Stimulated activated CD8-positive, alpha-beta memory T cell treated with anti-CD3 and anti-CD28 coated beads, Interleukin-7, amount 100 ng/mL, for 24 hours (primary cell): Measurements from ENCODE around the gene SPSB1.
"Not testable (repeated sequence)": the region's sequence is repeated elsewhere in the genome, so short reads cannot be mapped to it uniquely, and the experiment has no call there.

Source experiments
- DNase-seq: peaks from one replicate; pipeline ENCODE4 v3.0.0-alpha.2; 2020; ENCODE audit warnings: low read depth

Gene SPSB1

DNA sequence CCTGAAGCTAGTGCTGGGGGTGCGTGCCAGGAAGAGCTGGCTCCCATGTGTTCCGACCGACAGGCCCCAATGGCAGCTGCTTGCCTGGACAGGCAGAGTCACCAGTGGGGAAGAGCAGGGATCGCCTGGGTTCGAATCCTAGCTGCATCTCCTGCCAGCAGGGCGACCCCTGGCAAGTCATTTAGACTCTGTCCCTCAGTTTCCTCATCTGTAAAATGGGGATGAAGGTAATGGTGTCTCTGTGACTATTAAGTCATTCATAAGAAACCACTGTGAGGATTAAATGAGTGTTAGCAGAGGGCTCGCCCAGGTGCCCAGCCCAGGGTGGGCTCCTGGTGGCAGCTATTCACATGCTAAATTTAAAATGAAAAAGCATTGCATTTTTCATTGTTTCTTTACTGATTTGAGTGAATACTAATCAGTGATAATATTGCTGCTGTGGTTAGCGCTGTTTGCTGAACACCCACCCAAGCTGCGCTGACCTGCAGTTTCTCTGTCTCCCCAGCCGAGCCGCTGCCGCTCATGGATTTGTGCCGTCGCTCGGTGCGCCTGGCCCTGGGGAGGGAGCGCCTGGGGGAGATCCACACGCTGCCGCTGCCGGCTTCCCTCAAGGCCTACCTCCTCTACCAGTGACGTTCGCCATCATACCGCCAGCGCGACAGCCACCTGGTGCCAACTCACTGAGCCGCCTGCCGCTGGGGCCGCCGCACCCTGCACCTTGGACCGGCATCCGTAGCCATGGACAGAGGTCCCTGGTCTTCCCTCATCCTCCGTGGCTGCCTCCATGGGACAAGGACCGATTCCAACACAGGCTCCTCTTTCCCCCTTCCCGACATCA, 74.5 kb downstream of the SPSB1 start:
- DNase-seq = no peak

DNA sequence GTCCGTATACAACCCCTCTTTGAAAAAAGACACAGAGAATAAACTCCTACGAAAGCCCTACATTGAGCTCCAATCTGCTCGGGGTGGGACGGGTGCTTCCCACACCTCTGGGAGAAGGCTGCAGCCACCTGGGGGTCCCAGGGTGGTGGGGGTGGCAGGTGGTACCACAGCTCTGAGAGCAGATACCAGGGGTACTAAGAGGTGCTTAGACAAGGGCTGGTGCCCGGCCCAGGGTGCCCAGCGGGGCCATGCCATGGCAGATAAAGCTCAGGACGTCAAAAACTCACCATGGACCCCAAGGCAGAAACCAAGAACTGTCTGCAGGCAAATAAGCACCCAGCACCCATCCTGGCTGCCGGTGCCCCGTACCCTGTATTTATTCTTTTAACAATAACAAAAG, 75.1 kb downstream of the SPSB1 start:
- DNase-seq = no peak

DNA sequence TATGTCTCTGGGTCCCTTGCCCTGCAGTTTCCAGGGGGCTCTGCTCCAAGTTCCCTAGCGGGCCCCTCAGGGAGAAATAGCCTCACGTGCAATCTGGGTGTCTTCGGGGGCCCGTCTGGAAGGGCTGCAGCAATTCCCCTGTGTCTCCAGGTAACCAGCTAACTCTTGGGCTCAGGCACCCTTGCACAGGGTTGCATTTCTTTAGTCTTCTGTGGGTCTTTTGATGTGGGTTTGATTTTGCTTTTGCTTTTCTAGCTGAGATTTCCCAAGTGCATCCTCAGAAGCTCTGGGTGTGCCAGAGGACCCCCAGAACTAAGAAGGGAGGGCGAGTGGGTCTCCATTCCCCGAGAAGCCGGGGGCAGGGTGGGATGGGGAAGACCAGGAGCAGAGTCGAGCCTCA, 75.7 kb downstream of the SPSB1 start:
- no peak for DNase-seq

DNA sequence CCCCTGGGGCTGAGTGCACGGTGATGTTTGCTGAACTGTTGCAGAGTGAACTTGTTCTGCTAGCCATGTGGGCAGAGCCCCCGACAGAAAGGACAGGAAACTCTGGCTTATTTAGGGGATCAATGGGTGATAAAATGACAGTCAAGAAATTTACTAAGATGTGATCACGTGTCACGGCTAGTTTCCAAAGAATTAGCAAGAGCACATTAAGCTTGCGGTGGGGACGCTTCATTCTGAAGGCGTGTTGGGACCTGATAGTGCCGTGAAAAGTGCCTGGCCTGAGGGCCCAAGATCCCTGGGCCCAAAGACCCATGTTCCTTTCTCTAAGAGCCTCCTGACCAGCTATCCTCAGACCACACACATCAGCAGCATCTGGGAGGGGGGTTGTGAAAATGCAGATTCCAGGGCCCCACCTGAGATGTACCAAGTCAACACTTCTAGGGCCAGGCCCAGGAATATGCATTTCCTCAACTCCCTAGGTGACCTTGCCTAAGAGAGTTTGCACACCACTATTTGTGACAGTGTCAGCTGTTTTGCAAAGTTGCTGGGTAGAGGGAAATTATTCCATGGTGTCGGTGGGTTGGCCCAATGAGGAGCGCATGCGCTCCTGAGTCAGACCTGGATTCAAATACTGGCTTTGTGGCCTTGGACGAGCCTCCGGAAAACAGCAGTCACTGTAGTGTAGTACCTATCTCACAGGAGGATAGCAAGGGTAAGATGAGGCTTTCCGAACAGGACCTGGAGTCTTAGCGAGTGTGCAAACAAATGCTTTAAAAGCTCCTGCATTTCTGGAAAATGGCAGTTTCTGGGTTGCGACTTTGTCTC, 77.5 kb downstream of the SPSB1 start:
- no peak for DNase-seq

DNA sequence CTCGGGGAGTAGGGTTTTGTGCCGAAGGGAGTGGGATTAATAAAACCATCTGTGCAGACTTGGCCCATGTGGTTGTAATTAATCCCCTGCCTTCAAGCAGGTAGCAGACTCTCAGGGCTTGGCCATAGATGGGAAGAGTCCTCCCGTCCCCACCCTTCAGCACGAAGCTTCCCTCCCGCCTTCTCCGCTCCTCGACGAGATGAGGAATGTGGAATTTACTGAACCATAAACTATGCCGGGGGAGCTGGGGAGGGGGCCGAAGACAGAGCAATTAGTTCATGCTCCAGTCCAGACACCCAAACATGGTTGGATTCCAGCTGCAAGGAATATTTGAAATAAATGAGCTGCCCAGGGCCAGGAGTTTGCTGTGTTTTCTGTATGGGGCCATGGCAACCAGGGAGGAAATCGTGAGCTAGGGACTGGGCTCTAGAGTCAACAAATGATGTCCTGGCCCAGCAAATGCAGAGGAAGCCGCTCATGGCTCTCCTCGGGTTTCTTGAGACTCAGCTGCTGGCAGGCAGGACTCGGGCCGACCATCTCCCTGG, 78.8 kb downstream of the SPSB1 start:
- DNase-seq = no peak

DNA sequence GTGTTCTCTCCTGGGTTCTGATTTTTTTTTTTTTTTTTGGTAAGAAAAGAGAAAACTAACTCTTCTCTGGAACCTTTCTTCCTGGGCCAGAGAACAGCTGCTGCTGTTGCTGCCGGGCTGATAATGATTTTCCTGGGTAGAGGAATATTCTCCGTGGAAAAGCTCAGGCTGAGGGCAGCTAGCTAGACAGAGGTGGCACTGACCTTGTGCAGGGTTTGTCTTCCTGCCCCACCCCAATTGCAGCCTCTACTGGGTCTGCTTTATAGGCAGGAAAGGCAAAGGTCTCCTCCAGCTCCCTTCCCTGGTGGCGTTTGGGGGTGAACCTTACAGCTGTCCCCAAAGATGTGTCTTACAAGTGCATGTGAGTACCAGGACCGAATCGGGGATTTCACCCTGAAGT, 79.3 kb downstream of the SPSB1 start:
- no peak for DNase-seq

DNA sequence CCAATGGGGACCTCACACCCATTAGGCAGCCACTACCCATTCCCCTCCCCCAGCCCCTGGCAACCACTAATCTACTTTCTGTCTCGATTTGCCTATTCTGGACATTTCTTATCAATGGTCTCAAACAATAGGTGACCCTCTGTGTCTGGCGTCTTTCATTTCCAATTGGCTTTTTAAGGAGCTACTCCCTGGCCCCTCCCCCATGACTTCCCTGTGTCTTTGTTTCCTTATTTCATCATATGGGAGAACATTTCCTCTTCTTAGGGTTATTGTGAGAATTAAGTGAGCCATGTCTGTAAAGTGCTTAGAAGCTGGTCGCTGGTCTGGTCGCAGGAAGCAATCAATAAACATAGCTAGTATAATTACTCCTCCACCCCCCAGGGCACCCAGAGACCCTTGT, 80.9 kb downstream of the SPSB1 start:
- no peak for DNase-seq

DNA sequence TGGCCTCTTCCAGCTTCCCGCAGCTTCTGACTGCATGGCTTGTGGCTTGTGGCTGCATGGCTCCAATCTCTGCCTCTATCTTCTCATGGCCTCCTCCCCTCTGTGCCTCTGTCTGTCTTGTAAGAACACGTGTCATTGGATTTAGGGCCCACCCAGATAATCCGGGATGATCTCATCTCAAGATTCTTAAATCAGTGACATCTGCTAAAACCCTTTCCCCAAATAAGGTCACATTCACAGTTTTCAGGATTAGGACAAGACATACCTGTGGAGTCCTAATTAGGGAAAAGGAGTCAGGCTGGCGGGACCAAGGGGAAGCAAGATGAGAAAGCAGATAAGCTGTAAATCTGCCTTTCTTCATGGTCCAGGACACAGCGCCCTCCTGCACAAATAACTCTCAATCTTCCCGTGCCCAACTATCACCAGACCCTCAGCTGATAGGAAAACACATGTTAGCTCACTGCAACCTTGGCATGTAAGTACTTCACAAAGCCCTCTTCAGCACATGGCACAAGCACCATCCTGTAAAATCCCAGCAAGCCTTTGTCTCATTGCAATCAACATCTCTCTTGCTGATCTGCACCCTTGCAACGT, 82.2 kb downstream of the SPSB1 start:
- no peak for DNase-seq

DNA sequence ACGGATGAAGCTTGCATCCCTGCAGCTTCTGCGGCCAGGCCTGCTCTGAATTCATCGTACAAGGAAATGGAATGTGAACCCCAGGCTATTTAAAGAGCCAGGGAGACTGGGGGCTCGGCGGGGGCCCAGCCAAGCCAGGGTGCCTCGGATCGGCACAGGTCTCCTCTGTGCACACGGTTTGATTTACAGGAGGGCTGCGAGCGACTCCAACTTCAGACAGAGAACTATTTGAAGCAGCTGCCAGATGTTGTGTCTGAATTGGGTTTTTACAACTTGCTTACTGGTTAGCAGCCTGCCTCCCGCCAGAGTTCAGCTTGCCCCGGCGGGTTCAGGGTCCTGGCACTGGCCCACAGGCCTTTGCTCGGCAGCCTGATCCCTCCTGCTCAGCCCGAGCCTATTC, 83.2 kb downstream of the SPSB1 start:
- DNase-seq = no peak

DNA sequence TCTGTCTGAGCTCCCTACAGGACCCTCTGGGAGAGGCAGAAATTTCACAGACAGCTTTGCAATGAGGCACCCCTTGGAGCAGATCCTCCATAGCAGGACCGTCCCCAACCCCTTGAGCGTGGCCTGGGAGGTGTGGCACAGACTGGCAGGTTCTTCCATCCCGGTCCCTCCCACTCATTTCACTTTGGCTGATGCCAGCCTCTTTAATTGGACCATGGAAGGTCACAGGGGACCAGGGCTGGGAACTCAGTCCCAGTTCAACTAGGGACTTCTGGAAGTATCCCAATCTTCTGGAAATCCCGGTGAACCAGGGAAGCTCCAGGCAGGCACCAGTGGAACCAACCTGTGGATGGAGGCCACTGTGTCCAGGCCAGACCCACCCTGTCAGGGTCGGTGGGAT, 83.7 kb downstream of the SPSB1 start:
- DNase-seq = no peak

DNA sequence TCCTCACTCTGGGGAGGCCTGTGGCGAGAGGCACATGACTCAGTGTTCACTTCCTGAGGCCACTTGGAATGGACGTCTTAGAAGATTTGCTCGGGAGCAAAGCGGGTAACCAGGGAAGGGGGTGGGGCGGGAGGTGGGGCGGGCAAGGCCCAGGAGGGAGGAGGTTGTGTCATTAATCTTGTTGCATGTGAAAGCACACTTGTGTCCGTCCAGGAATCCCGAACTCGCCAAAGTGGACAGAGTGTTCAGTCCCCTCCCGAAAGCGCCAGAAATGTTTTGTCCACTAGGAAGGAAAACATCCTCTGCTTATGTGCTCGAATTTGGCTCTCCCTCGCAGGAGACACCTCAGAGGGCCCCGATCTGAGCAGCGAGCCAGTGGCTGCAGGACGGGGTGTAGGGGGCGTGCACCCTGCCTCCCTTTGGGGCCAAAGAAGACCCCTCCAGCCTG, 84.2 kb downstream of the SPSB1 start:
- DNase-seq = no peak

DNA sequence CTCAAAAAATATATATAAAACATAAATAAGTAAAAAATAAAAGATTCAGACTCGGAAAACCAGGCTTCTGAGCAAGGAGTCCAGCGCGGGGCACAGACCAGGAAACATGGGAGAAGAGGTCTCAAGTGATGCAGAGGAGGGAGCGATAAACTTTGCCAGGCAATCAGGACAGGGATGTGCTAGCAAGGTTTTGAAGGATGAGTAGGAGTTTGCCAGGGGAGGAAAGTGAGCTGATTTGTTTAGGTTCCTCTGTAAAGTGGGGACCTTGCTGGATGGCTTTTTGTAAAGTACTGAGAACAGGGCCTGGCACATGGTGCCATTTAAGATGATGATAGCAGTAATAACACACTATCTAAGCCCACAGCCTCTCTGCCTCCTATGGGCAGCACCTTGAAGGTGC, 86.1 kb downstream of the SPSB1 start:
- DNase-seq = no peak

DNA sequence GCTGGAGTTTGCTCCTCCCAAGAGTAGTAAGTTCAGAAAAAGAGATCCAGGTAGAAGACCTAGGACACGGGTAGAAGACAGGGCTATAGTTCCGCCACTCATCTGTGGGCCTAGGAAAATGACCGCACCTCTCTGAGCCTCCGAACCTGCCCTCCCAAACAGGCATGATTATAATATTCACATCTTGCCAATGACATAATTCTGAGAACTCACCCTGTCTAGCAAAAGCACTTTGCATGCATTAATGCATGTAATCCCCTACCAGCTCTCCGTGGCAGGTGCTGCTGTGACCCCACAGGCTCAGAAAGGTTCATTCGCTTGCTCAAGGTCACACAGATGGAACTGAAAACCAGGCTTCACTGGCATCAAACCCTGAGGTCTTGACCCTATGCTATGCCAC, 88.0 kb downstream of the SPSB1 start:
- DNase-seq = no peak

DNA sequence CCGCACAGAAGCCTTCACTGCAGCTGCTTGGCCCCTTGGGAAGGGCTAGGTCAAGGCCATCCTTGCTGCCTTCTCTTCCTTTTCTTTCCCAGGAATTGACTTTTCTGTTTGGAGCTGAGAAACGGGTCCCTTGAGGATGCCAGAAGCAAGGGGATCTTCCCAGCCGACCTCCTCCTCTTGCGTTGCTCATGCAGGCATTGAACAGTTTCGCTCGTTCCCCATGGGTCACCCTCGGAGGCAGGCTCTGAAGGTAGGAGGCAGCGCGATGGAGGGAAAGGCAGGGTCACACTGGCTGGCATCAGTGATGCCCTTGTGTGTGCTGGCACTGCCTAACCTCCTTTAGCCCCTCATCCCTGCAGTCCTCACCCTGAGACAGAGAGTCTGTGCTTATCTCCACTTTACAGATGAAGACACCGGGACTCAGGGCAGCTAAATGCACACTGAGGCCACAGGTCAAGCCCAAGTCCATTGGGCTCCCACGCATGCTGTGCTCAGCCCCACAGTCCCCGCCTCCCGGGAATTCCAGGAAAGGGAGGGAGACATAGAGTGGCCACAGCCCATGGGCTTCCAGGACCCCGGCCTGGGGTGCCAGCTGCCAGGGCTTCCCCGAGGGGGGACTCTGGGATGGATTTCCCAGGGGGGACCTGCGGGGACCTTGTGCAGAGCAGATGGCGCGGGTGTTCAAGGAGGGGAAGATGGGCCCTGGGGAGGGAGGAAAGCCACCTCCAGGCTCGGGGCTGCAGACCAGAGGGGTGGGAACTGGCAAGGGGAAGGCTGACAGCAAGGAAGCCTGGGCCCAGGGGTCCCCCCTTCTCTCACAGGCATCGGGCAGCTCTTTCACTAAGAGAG, 90.2 kb downstream of the SPSB1 start:
- no peak for DNase-seq

DNA sequence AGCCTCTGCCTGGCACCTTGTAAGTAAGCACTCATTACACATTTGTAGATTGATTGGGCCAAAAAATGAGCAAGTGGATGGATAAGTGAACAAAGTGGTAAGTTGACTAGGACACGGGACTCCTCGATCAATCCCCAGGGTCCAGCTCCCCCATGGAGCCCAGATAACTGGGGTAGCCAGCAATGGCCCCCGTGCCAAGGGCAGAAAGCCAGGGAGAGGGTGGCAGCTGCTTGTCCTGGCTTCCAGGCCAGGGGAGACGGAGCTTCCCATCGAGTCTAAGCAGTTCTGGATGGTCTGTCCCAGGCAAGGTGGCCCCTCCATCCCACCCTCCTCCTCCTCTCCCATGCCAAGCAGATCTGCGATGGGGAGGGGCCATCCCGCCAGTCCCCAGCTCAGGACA, 91.4 kb downstream of the SPSB1 start:
- DNase-seq = no peak

DNA sequence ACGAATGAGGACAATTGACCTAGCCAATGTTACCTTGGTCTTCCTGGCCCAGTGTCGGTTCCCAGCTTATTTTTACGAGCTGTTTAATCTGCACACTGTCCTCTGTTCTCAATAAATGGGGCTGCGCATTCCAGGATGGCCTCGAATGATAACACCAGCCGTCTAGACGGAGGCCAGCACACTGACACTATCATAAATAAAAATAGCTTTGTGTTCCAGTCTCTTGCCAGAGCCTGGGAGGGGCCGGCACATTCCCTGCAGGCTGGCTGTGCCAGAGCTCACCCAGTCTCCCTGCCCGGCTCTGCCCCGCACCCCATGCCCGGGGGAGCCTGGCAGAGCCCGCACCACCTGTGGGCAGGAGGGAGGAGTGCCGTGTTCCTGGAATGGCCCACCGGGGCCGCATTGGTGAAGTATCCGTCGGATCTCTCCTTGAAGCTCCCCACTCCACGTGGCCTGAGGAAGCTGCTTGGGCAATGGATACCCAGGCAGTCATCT, 92.1 kb downstream of the SPSB1 start:
- DNase-seq = no peak

DNA sequence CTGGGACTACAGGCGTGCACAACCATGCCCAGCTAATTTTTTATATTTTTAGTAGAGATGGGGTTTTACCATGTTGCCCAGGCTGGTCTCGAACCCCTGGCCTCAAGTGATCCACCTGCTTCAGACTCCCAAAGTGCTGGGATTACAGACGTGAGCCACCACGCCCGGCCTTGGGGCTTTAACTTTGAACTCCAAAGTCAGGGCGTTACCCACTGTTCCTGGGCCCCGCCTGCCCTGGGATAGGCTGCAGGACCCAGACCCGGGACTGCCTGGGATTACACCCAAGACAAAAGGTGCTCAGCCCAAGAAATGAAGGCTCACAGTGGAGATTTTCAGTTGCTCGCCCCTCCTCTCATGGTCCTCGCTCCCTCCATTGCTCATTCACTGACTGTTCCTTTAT, 92.7 kb downstream of the SPSB1 start:
- not testable (repeated sequence) for DNase-seq

DNA sequence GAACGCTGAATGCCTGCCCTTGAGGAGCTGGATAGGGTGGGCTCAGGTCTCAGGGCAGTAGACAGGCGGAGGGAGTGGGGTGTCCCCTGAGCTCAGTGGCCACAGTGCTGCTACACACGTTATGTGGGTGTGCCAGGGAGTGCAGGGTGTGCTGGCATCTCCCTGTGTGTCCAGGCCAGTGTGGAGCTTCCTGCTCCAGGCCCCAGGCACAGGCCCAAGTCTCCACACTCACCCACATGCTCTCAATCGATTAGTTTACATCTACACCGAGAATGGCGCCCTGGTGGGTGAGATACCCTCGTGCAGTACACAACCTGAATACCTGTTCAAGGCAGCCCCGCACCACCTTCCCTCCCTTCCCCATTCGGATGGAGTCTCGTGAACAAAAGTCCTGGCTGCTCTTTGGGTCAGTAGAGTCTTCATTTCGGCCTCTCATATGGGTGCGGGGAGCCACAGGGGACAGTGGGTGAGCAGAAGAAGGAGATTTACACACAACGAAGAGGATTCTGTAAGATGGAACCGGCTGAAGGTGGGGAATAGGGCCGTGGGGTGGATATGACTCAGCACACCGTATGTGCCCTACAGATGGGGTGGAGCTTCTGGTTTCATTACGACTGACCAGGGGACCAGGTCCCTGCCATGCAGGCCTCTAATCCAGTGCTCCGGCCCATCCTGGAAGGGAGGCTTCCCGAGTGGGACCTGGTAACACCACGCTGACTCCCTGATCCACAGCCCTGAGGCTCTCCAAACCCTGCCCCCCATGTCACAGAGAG, 93.3 kb downstream of the SPSB1 start:
- no peak for DNase-seq

DNA sequence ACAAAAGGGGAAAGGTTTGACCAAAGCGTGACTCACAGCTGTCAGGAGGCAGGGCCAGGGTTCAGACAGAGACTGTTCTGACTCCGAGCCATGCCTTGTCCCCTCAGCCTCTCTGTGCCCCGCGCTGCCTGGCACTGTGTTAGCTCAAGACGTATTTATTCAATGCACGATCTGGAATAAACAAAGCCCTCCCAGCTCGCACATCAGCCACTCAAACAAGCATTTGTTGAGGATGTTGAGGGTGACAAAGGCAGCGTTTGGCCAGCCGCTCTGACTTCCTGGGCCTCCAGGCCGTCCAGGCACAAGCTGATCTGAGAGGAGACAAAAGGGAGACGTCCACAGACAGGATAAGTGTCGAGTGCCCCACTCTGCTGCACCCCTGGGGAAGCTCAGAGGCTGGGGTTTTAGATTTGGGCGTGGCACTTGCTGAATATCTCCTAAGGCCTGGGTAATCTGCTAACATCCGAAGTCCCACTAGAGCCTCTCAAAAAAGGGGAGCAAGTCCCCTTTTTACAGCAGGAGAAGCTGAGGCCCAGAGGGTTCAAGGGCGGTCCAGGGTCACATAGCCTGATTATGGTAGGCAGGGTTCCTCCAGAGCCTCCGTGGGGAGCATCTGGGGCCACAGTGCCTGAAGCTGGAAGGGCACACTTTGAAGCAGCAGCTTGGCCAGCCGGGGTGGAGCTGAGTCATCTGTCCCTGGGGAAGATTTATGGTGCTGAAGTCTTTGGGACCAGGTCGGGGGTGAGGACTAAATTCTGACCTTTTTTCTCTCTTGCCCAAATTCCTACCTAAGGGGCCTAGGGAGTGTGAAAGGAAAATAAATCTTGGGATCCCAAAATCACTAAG, 95.9 kb downstream of the SPSB1 start:
- DNase-seq = no peak

DNA sequence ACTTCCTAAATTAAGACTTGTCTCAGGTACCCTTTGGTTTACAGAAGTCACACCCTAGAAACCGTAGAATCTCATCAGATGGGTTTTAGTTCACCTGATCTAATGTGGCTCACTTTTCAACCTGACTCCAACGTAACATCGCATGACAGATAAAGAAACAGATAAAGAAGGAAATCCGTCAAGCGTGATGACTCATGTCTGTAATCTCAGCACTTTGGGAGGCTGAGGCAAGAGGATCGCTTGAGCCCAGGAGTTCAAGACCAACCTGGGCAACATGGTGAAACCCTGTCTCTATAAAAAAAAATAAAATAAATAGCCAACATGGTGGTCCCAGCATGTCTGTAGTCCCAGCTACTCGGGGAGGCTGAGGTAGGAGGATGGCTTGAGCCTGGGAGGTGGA, 97.3 kb downstream of the SPSB1 start:
- no peak for DNase-seq
